Lower lobe of right lung (tissue), 2 donors: Measurements from ENCODE around the gene CDH23. TPM values are rescaled to one million over a fixed set of nuclear protein-coding genes. Genes with fewer than 3 reads are reported as not detected.

Experiments used
- ATAC-seq, 2 donors: fragments of 200-7000 bp; cut with Tn5 transposase; one replicate each; pipeline ENCODE4 v1.9.1; 2020 to 2022; ENCODE audit warnings: mild to moderate bottlenecking in 2 of 2, moderate library complexity in 2 of 2
- DNase-seq: peaks from one replicate; pipeline ENCODE4 v3.0.0-alpha.2; 2020
- H3K27ac ChIP-seq: fragments of 200-600 bp; one replicate; pipeline ENCODE4 v1.8.0; 2022
- H3K27me3 ChIP-seq: fragments of 200-600 bp; one replicate; pipeline ENCODE4 v1.8.0; 2022; ENCODE audit warnings: low read depth
- H3K36me3 ChIP-seq: fragments of 200-600 bp; one replicate; pipeline ENCODE4 v1.8.0; 2022; ENCODE audit warnings: mild to moderate bottlenecking
- H3K4me1 ChIP-seq: fragments of 200-600 bp; one replicate; pipeline ENCODE4 v1.8.0; 2022
- H3K4me3 ChIP-seq: fragments of 200-600 bp; one replicate; pipeline ENCODE4 v1.8.0; 2022; ENCODE audit warnings: mild to moderate bottlenecking
- H3K9me3 ChIP-seq: fragments of 200-600 bp; one replicate; pipeline ENCODE4 v1.8.0; 2022
- CTCF ChIP-seq: fragments of 200-600 bp; IDR thresholded peaks from one replicate; pipeline ENCODE4 v1.8.0; 2022; ENCODE audit warnings: antibody characterized with exemption, mild to moderate bottlenecking
- intact Hi-C: fragments of 100-400 bp; cut with DNase I; formaldehyde crosslinking; loops from one replicate; pipeline ENCODE4 v1.11.0; 2022
- total RNA-seq: library from RNA; stranded (reverse); fragmentation: NEBNext Ultra II Directional; extraction: Animal tissue kit (Norgen Biotek cat#: 25700); gene quantifications from one replicate; pipeline ENCODE4 v1.2.1, GENCODE V29; 2021
- donor health status: DM: no; HTN: yes; CAD: no; lungs with severe emphysema.

The CDH23 gene
- total RNA-seq, 1 donor from 2014 or later: 9.4 TPM

GRCh38 chr10:71621231-71622153, 224.8 kb downstream of the CDH23 start:
- Histone ChIP-seq H3K27me3 (no peaks in the 10 kb centered on the region), H3K9me3 (no peaks in the 10 kb centered on the region), H3K4me1 (peaks cover 38% of the 10 kb centered on the region), H3K36me3 (no peaks in the 10 kb centered on the region), H3K4me3 (no peak overlapping the region), H3K27ac (peak overlapping the region; percentile 69)
- ATAC-seq (peak; percentile 63 to 74), DNase-seq (peak; percentile 59)
- intact Hi-C loops: no loop called here
- no peak for TF ChIP-seq CTCF

GRCh38 chr10:71622154-71622526, 225.4 kb downstream of the CDH23 start:
- Histone ChIP-seq H3K36me3 (no peaks in the 10 kb centered on the region), H3K27ac (peak overlapping the region; percentile 69), H3K4me3 (no peak overlapping the region), H3K27me3 (no peaks in the 10 kb centered on the region), H3K4me1 (peaks cover 38% of the 10 kb centered on the region), H3K9me3 (no peaks in the 10 kb centered on the region)
- DNase-seq (no peak), ATAC-seq (peak; percentile 32 to 54)
- no peak for TF ChIP-seq CTCF
- intact Hi-C loops: no loop called here

- peaks cover 38% of the 10 kb centered on the region for H3K4me1 ChIP-seq
- H3K27me3 ChIP-seq: peaks cover 4% of the 10 kb centered on the region
- peak in 1 of 2 donors; percentile 18 for ATAC-seq
- DNase-seq: no peak
- no peak overlapping the region for H3K4me3 ChIP-seq
- H3K36me3 ChIP-seq: no peaks in the 10 kb centered on the region
- TF ChIP-seq CTCF: no peak
- intact Hi-C loops: no loop called here
- H3K9me3 ChIP-seq: no peaks in the 10 kb centered on the region
- peak overlapping the region; percentile 69 for H3K27ac ChIP-seq
These were observed 225.9 kb downstream of the CDH23 start for GRCh38 chr10:71622616-71623015.

- no peak for DNase-seq
- H3K27me3 ChIP-seq: peaks cover 4% of the 10 kb centered on the region
These were observed 226.6 kb downstream of the CDH23 start for GRCh38 chr10:71623098-71623985.

More at GRCh38 chr10:71623098-71623985, 226.6 kb downstream of the CDH23 start:
- intact Hi-C loops: no loop called here
- Histone ChIP-seq H3K4me1 (peaks cover 38% of the 10 kb centered on the region), H3K9me3 (no peaks in the 10 kb centered on the region), H3K27ac (peak overlapping the region; percentile 69), H3K4me3 (no peak overlapping the region), H3K36me3 (no peaks in the 10 kb centered on the region)
- peak; percentile 43 to 51 for ATAC-seq
- TF ChIP-seq CTCF: peak; percentile 16
